Endothelial cell of umbilical vein (primary cell): ENCODE data around the gene CTIF. TPM values are rescaled to one million over a fixed set of nuclear protein-coding genes. Genes with fewer than 3 reads are reported as not detected.

ENCODE experiments used
- BruUV-seq: library from RNA; stranded (reverse); fragments of 400-500 nt; replicated peaks from 2 replicates; lab custom pipeline; 2021; lab: Mats Ljungman, UMichigan
- CTCF ChIA-PET: fragments of 300-600, 350-600 bp; sonication (Branson Sonifier 250); formaldehyde crosslinking; loops from one replicate; lab custom pipeline; 2021; ENCODE audit warnings: antibody characterized with exemption, inconsistent platforms; lab: Charles Lee
- POLR2A ChIA-PET: fragments of 300-600, 350-600 bp; sonication (Branson Sonifier 250); formaldehyde crosslinking; loops from one replicate; lab custom pipeline; 2021; ENCODE audit warnings: antibody characterized with exemption, inconsistent platforms; lab: Charles Lee
- DNase-seq: peaks from one replicate; pipeline ENCODE4 v3.0.0-alpha.2; 2011; ENCODE audit warnings: low read depth, low spot score
- FAIRE-seq: peaks from 2 replicates; lab custom pipeline; 2011; peaks lifted over from hg19 to GRCh38; lab: Jason Lieb, UNC
- H2AFZ ChIP-seq: 2 replicates; pipeline ENCODE4 v1.6.0; 2012; ENCODE audit warnings: low read depth, low read length, control low read depth, inconsistent platforms
- H3K27ac ChIP-seq: 2 replicates; pipeline ENCODE4 v1.5.1; 2011; ENCODE audit warnings: low read depth, mild to moderate bottlenecking, control low read depth, low read length, moderate library complexity; ENCODE audit not compliant: insufficient read depth
- H3K27me3 ChIP-seq, 2 experiments: 2 replicates each; pipeline versions ENCODE4 v1.6.0 to v1.6.1; 2011; ENCODE audit warnings: low read length in 2 of 2, mixed read lengths in 1 of 2; ENCODE audit not compliant: control insufficient read depth in 2 of 2, insufficient read depth in 2 of 2
- H3K36me3 ChIP-seq, 2 experiments: 2 replicates in 1 of 2; 3 replicates in 1 of 2; pipeline ENCODE4 v1.5.1; 2011; ENCODE audit warnings: low read length in 2 of 2, mild to moderate bottlenecking in 1 of 2, moderate library complexity in 1 of 2; ENCODE audit not compliant: control insufficient read depth in 2 of 2, insufficient read depth in 2 of 2; ENCODE audit errors: extremely low read depth in 1 of 2
- H3K4me1 ChIP-seq: 3 replicates; pipeline ENCODE4 v1.5.1; 2011; ENCODE audit warnings: mild to moderate bottlenecking, low read length; ENCODE audit not compliant: control insufficient read depth, insufficient read depth; ENCODE audit errors: extremely low read depth
- H3K4me2 ChIP-seq: 2 replicates; pipeline ENCODE4 v1.6.1; 2011; ENCODE audit warnings: low read length, control low read depth, mixed read lengths; ENCODE audit not compliant: insufficient read depth
- H3K4me3 ChIP-seq, 3 experiments: fragments of 200-600 bp in 1 of 3; sonication (generic), shearing (Covaris generic) in 1 of 3; replicated peaks in 1 of 3; 2 replicates each; pipeline ENCODE4 v1.5.1; 2011 to 2016; ENCODE audit warnings: control low read depth in 3 of 3, low read length in 3 of 3, mild to moderate bottlenecking in 2 of 3, inconsistent platforms in 1 of 3, low read depth in 1 of 3, moderate library complexity in 1 of 3; ENCODE audit not compliant: insufficient read depth in 1 of 3
- H3K79me2 ChIP-seq: 2 replicates; pipeline ENCODE4 v1.6.0; 2012; ENCODE audit warnings: low read length, inconsistent platforms; ENCODE audit not compliant: control insufficient read depth, insufficient read depth
- H3K9ac ChIP-seq: replicated peaks from 2 replicates; pipeline ENCODE3; 2011; ENCODE audit warnings: low read length, control low read depth; ENCODE audit not compliant: insufficient read depth; ENCODE audit errors: extremely low read depth
- H3K9me1 ChIP-seq: replicated peaks from 3 replicates; pipeline ENCODE4 v1.6.0; 2011; ENCODE audit warnings: mild to moderate bottlenecking, low read length; ENCODE audit not compliant: control insufficient read depth, insufficient read depth; ENCODE audit errors: extremely low read depth
- H3K9me3 ChIP-seq: replicated peaks from 2 replicates; pipeline ENCODE4 v1.5.1; 2012; ENCODE audit warnings: low read length, inconsistent platforms; ENCODE audit not compliant: control insufficient read depth, insufficient read depth
- H4K20me1 ChIP-seq: replicated peaks from 2 replicates; pipeline ENCODE3; 2011; ENCODE audit warnings: mild to moderate bottlenecking, low read length; ENCODE audit not compliant: control insufficient read depth, insufficient read depth; ENCODE audit errors: extremely low read depth
- CTCF ChIP-seq, 2 donors: IDR thresholded peaks; 1 replicate in 1 of 2; 2 replicates in 1 of 2; pipeline ENCODE4 v1.5.1; 2011; ENCODE audit warnings: low read length in 2 of 2, mild to moderate bottlenecking in 2 of 2, moderate library complexity in 2 of 2, control low read depth in 1 of 2, inconsistent platforms in 1 of 2, low read depth in 1 of 2; ENCODE audit not compliant: insufficient read depth in 1 of 2; ENCODE audit errors: extremely low read depth in 1 of 2
- FOS ChIP-seq: IDR thresholded peaks from 2 replicates; pipeline ENCODE4 v1.6.1; 2011; ENCODE audit warnings: mild to moderate bottlenecking, low read length, moderate library complexity, borderline replicate concordance; ENCODE audit not compliant: insufficient read depth
- MAX ChIP-seq: IDR thresholded peaks from 2 replicates; pipeline ENCODE4 v1.6.1; 2011; ENCODE audit not compliant: insufficient read depth, insufficient read length
- MYC ChIP-seq: IDR thresholded peaks from one replicate; pipeline ENCODE4 v1.6.1; 2011; ENCODE audit warnings: mild to moderate bottlenecking, low read depth, low read length
- dilution Hi-C: fragments of 300-500 bp; cut with MboI; formaldehyde crosslinking; loops from one replicate; pipeline ENCODE4 v1.15.0; 2019; ENCODE audit warnings: low sequenced_read_pairs; ENCODE audit not compliant: extremely low pct_ligation_motif_present
- intact Hi-C: fragments of 100-400 bp; cut with micrococcal nuclease; formaldehyde crosslinking; loops from one replicate; pipeline ENCODE4 v1.10.0; 2022
- polyA plus RNA-seq, 4 experiments: library from polyadenylated mRNA; depleted of rRNA in 3 of 4; stranded (reverse) in 3 of 4; unstranded in 1 of 4; fragments of >200 nt; gene quantifications; 2 replicates each; pipeline versions ENCODE4 v1.2.1 to v1.2.3, GENCODE V29; 2011 to 2012; ENCODE audit warnings: missing spikeins in 1 of 4
- total RNA-seq: library from RNA; stranded (reverse); gene quantifications from 2 replicates; pipeline ENCODE4 v1.2.3, GENCODE V29; 2021

Gene CTIF
- total and polyA plus RNA-seq, 2 donors (not counting 3 experiments of a cell fraction or from before 2014, with no cell fraction given): 20.9 to 57.7 TPM

GRCh38 chr18:48638451-48638850 is 99.6 kb downstream of the CTIF start:
- H3K4me1 ChIP-seq: peaks cover 6% of the 10 kb centered on the region
- no peaks in the 10 kb centered on the region for H4K20me1 ChIP-seq
- H3K9me3 ChIP-seq: no peaks in the 10 kb centered on the region
- no peak overlapping the region for H3K4me3 ChIP-seq
- H3K4me2 ChIP-seq: no peak overlapping the region
- H3K36me3 ChIP-seq: no peaks in the 10 kb centered on the region
- POLR2A ChIA-PET: no interaction called here
- H3K9ac ChIP-seq: no peak overlapping the region
- no peak for DNase-seq
- no peak overlapping the region for H3K27ac ChIP-seq
- no peaks in the 10 kb centered on the region for H3K27me3 ChIP-seq
- TF ChIP-seq MYC: no peak
- TF ChIP-seq MAX: no peak
- no peak for TF ChIP-seq CTCF (IDR thresholded peaks at IDR 0.05; ENCODE audit: extremely low read depth in 1 of 2, insufficient read depth in 1 of 2, low read depth in 1 of 2, low read length in 2 of 2)
- no peak for TF ChIP-seq FOS
- CTCF ChIA-PET: interaction anchor here (0.9 to 2.1 kb wide), 4 partner anchors 16 to 163 kb away, joined by 3 to 10 read pairs (median 4); no protein-coding TSS in a partner anchor
- H3K9me1 ChIP-seq: no peaks in the 10 kb centered on the region
- no peak for FAIRE-seq
- intact Hi-C loops: no loop called here
- no peaks in the 10 kb centered on the region for H3K79me2 ChIP-seq
- dilution Hi-C loops: no loop called here
- H2AFZ ChIP-seq: no peak overlapping the region
- no TSS peak for BruUV-seq
